ENCODE data around the gene TSBP1.
"Not testable (repeated sequence)": the region's sequence is repeated elsewhere in the genome, so short reads cannot be mapped to it uniquely, and the experiment has no call there.

The TSBP1 gene

DNA sequence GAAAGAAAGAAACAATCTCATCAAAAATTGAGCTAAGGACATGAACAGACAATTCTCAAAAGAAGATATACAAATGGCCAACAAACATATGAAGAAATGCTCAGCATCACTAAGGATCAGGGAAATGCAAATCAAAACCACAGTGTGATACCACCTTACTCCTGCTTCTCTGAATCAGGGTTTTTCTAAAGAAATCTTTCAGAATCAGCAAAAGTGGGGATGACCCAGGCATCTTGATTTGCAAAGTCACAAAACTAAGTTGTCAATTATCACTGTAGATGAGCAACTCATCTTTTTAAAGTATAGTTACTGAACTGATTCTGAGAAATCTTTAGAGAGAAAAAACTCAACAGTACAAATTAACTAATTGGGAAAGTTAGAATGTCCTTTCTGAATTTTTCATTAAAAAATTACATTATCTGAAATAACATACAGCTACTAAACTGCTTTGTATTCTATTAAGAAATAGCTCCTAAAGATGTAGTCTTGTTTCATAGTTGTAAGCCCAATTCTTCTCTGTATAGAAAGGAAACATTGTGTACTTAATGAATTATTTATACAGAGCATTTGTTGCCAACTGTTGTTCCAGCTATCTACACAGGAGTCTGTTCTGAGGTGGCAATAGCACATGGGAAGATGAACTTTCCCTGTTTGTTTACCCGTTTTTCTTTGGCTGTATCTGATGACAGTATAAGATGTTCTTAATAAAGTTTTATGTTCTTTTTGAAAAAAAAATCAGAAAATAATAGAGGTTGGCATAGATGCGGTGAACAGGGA lies 97.7 kb downstream of the TSBP1 start:
- DNase-seq = not testable (repeated sequence)

DNA sequence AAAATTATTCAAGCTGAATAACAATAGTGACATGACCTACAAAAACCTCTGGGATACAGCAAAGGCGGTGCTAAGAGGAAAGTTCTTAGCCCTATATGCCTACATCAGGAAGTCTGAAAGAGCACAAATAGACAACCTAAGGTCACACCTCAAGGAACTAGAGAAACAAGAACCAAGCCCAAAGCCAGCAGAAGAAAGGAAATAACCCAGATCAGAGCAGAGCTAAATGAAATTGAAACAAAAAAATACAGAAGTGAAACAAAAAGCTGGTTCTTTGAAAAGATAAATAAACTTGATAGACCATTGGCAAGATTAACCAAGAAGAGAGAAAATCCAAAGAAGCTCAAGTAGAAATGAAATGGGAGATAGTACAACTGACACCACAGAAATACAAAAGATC lies 100.3 kb downstream of the TSBP1 start:
- no peak for DNase-seq

DNA sequence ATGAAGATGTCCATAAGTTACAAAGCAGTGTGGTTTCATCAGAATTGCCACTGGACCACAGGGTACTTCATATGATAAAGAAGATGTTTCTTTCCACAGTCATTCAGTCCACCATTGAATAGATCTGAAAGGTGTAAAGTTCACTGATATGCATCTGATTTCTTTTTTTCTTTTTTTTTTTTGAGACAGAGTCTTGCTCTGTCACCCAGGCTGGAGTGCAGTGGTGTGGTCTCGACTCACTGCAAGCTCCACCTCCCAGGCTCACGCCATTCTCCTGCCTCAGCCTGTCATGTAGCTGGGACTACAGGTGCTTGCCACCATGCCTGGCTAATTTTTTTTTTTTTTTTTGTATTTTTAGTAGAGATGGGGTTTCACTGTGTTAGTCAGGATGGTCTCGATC lies 103.2 kb downstream of the TSBP1 start:
- not testable (repeated sequence) for DNase-seq

DNA sequence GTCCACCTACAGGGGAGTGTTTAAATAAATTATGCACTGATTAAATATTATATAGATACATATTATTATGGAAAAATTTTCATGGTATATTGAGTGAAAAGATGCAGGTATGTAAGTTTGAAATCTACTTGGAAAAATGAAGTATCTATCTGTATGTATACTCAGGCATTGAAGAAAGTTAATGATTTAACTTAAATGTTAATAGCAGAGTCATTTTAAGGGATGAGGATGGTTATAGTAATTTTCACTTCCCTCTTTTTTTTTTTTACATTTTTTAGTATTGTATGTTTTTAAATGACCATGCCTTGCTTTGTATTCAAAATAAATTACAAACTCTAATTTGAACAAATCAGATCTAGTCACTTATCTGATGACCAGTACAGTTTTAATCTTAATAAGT lies 104.7 kb downstream of the TSBP1 start:
- no peak for DNase-seq

- DNase-seq = not testable (repeated sequence)
Observed at GRCh38 chr6:32257262-32257661, 114.4 kb downstream of the TSBP1 start.

DNA sequence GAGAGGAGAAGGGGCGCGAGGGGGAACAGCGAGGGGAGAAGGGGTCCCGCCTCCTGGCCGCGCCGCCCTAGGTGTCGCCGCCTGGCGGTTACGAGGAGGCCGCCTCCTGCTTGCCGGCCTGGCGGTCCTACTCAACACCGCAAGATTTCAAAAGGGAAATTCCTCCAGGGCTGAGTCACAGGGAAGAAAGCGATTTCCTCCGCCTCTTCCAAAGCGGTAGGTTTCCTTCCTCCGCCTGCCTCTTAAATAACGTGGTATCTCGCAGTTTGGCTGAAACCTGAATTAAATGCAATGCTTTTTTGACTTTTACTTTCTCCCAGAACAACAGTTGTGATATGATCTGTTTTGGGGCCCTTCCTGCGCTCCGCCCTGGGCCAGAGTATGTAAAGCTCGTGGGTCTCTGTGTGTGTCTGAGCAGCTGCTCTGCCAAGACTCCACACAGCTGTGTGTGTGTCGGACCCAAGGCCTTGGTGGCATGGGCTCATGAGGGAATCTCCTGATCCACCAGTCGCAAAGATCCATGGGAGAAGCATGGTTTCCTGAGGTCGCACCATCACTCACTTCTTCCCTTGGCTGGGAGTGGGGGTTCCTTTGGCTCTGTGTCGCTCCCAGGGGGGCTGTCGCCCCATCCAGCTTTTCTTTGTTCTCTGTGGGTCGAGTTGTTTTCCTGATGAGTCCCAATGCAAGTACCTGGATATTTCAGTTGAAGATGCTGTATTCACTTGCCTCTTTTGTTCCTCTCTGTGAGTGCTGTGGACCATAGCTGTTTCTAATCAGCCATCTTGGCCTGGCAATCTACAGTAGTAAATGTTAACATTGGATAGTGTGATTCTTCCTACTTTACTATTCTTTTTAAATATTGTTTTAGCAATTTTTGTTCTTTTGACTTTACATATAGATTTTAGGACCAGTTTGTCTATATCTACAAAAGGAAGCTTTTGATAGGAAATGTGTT lies 116.2 kb downstream of the TSBP1 start:
- peak; percentile 69 for DNase-seq

- DNase-seq = no peak
Observed at GRCh38 chr6:32254761-32255198, 116.9 kb downstream of the TSBP1 start.

GRCh38 chr6:32252331-32253009 lies 119.2 kb downstream of the TSBP1 start:
- no peak for DNase-seq

GRCh38 chr6:32249262-32249661 lies 122.4 kb downstream of the TSBP1 start:
- no peak for DNase-seq

DNA sequence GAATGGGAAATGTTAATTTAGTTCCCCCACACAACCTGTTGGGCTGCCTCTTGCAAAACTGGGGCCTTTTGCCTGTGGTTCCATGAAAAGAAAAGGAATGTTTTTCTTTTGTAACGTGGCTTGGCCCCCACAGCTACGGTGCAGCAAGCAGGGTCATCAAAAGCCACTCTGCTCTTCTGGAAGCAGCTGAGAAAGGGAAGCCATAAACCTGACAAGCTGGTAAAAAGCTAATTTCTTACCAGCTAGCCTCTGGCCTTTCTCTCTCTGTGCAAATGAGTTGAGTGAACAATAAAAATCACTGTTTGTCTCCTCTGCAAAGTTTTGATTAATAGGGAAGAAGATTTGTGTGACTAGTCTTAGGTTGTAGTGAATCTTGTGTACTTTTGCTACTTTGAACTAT lies 124.3 kb downstream of the TSBP1 start:
- no peak for DNase-seq

- peak; percentile 76 for DNase-seq
Observed at GRCh38 chr6:32244946-32245398, 126.7 kb downstream of the TSBP1 start.

- no peak for DNase-seq
Observed at GRCh38 chr6:32244270-32244669, 127.4 kb downstream of the TSBP1 start.
